H9 (cell line): ENCODE results near the gene RIPK1. TPM values are rescaled to one million over a fixed set of nuclear protein-coding genes. Genes with fewer than 3 reads are reported as not detected.

ENCODE experiments used
- DNase-seq: peaks from one replicate; pipeline ENCODE4 v3.0.0-alpha.2; 2017
- H2AFZ ChIP-seq: one replicate; pipeline ENCODE4 v1.6.1; 2013; ENCODE audit warnings: mild to moderate bottlenecking, low read length, control low read depth, moderate library complexity
- H2AK5ac ChIP-seq: 2 replicates; pipeline ENCODE4 v1.6.1; 2013; ENCODE audit warnings: low read length, control low read depth, mixed read lengths; ENCODE audit not compliant: insufficient read length
- H2BK120ac ChIP-seq: one replicate; pipeline ENCODE4 v1.6.1; 2013; ENCODE audit warnings: low read depth, mild to moderate bottlenecking, low read length, control low read depth, inconsistent platforms; ENCODE audit not compliant: poor library complexity, severe bottlenecking
- H2BK12ac ChIP-seq: 2 replicates; pipeline ENCODE4 v1.6.1; 2013; ENCODE audit warnings: low read length, control low read depth, mixed read lengths, low read depth; ENCODE audit not compliant: insufficient read length
- H2BK15ac ChIP-seq: 2 replicates; pipeline ENCODE4 v1.6.1; 2013; ENCODE audit warnings: low read depth, low read length, control low read depth
- H2BK20ac ChIP-seq: one replicate; pipeline ENCODE4 v1.6.1; 2013; ENCODE audit warnings: low read depth, mild to moderate bottlenecking, low read length, control low read depth, inconsistent platforms; ENCODE audit not compliant: poor library complexity, severe bottlenecking
- H2BK5ac ChIP-seq: 2 replicates; pipeline ENCODE4 v1.6.1; 2013; ENCODE audit warnings: low read length, control low read depth, mixed read lengths; ENCODE audit not compliant: insufficient read length
- H3K14ac ChIP-seq: 2 replicates; pipeline ENCODE4 v1.6.1; 2013; ENCODE audit warnings: low read length, control low read depth; ENCODE audit not compliant: insufficient read depth
- H3K18ac ChIP-seq: 2 replicates; pipeline ENCODE4 v1.6.1; 2013; ENCODE audit warnings: low read depth, mild to moderate bottlenecking, mixed read lengths, low read length, control low read depth; ENCODE audit not compliant: insufficient read length
- H3K23ac ChIP-seq: 2 replicates; pipeline ENCODE4 v1.6.1; 2013; ENCODE audit warnings: low read length, control low read depth, mixed read lengths, low read depth; ENCODE audit not compliant: insufficient read length
- H3K23me2 ChIP-seq: 2 replicates; pipeline ENCODE4 v1.6.1; 2013; ENCODE audit warnings: low read depth, mild to moderate bottlenecking, mixed read lengths, low read length, control low read depth; ENCODE audit not compliant: insufficient read length, poor library complexity, severe bottlenecking
- H3K27ac ChIP-seq: 2 replicates; pipeline ENCODE4 v1.5.1; 2013; ENCODE audit warnings: low read length, control low read depth, mixed read lengths, low read depth; ENCODE audit not compliant: insufficient read length
- H3K27me3 ChIP-seq: 2 replicates; pipeline ENCODE4 v1.6.1; 2013; ENCODE audit warnings: low read length, control low read depth, inconsistent platforms; ENCODE audit not compliant: insufficient read depth
- H3K4ac ChIP-seq: 2 replicates; pipeline ENCODE4 v1.6.1; 2013; ENCODE audit warnings: low read depth, mild to moderate bottlenecking, control low read depth, inconsistent platforms, low read length, moderate library complexity
- H3K4me1 ChIP-seq: 2 replicates; pipeline ENCODE4 v1.6.1; 2013; ENCODE audit warnings: low read length, control low read depth, inconsistent platforms; ENCODE audit not compliant: insufficient read depth
- H3K4me2 ChIP-seq: 2 replicates; pipeline ENCODE4 v1.6.1; 2013; ENCODE audit warnings: low read length, control low read depth, mixed read lengths; ENCODE audit not compliant: insufficient read length, insufficient read depth
- H3K56ac ChIP-seq: 2 replicates; pipeline ENCODE4 v1.6.1; 2013; ENCODE audit warnings: low read depth, mild to moderate bottlenecking, mixed read lengths, low read length, control low read depth; ENCODE audit not compliant: insufficient read length
- H3K79me1 ChIP-seq: 2 replicates; pipeline ENCODE4 v1.6.1; 2013; ENCODE audit warnings: low read depth, mild to moderate bottlenecking, moderate library complexity, low read length, control low read depth, inconsistent platforms; ENCODE audit not compliant: insufficient read depth, poor library complexity, severe bottlenecking
- H3K79me2 ChIP-seq: 2 replicates; pipeline ENCODE4 v1.6.1; 2013; ENCODE audit warnings: low read length, control low read depth, inconsistent platforms; ENCODE audit not compliant: insufficient read depth
- H3K9ac ChIP-seq: 2 replicates; pipeline ENCODE4 v1.6.1; 2013; ENCODE audit warnings: low read length, control low read depth, mixed read lengths; ENCODE audit not compliant: insufficient read length; ENCODE audit errors: extremely low read depth
- H3K9me3 ChIP-seq: one replicate; pipeline ENCODE4 v1.6.1; 2013; ENCODE audit warnings: low read depth, low read length, inconsistent platforms; ENCODE audit not compliant: control insufficient read depth
- H3T11ph ChIP-seq: one replicate; pipeline ENCODE4 v1.6.1; 2013; ENCODE audit warnings: mild to moderate bottlenecking, low read length, control low read depth, inconsistent platforms
- H4K20me1 ChIP-seq: one replicate; pipeline ENCODE4 v1.6.1; 2013; ENCODE audit not compliant: control insufficient read depth, insufficient read length, insufficient read depth
- H4K5ac ChIP-seq: 2 replicates; pipeline ENCODE4 v1.6.1; 2013; ENCODE audit warnings: low read depth, mild to moderate bottlenecking, mixed read lengths, low read length, control low read depth; ENCODE audit not compliant: insufficient read length
- H4K8ac ChIP-seq: replicated peaks from 2 replicates; pipeline ENCODE4 v1.6.1; 2013; ENCODE audit warnings: low read length, control low read depth, mixed read lengths, low read depth; ENCODE audit not compliant: insufficient read length
- H4K91ac ChIP-seq: 2 replicates; pipeline ENCODE4 v1.6.1; 2013; ENCODE audit warnings: low read depth, mild to moderate bottlenecking, moderate library complexity, mixed read lengths, low read length, control low read depth; ENCODE audit not compliant: insufficient read length
- H3K27ac Mint-ChIP-seq, 3 experiments: 2 replicates in 2 of 3; 3 replicates in 1 of 3; pipeline ENCODE4 v1.8.0; 2020 to 2021; ENCODE audit warnings: mixed read lengths in 3 of 3, mild to moderate bottlenecking in 1 of 3, moderate library complexity in 1 of 3
- H3K27me3 Mint-ChIP-seq: 2 replicates; pipeline ENCODE4 v1.8.0; 2021; ENCODE audit warnings: low read depth, mild to moderate bottlenecking, moderate library complexity, mixed read lengths
- H3K36me3 Mint-ChIP-seq, 3 experiments: 2 replicates in 2 of 3; 3 replicates in 1 of 3; pipeline ENCODE4 v1.8.0; 2020 to 2021; ENCODE audit warnings: low read depth in 3 of 3, mixed read lengths in 3 of 3; ENCODE audit not compliant: insufficient read depth in 1 of 3
- H3K4me1 Mint-ChIP-seq, 2 experiments: 2 replicates each; pipeline ENCODE4 v1.8.0; 2020; ENCODE audit warnings: mixed read lengths in 2 of 2
- H3K4me3 Mint-ChIP-seq, 2 experiments: 2 replicates in 1 of 2; 3 replicates in 1 of 2; pipeline ENCODE4 v1.8.0; 2020 to 2021; ENCODE audit warnings: mild to moderate bottlenecking in 2 of 2, mixed read lengths in 2 of 2, moderate library complexity in 1 of 2
- H3K9me3 Mint-ChIP-seq, 2 experiments: 2 replicates in 1 of 2; 3 replicates in 1 of 2; pipeline ENCODE4 v1.8.0; 2020; ENCODE audit warnings: mild to moderate bottlenecking in 2 of 2, mixed read lengths in 2 of 2, moderate library complexity in 1 of 2
- WGBS: extraction: QIAGEN DNeasy Blood & Tissue Kit; methylation state at CpG from one replicate; pipeline ENCODE4 v1.1.7; 2013; ENCODE audit warnings: missing lambda C conversion rate, low lambda C conversion rate, mixed read lengths; ENCODE audit not compliant: insufficient read length; ENCODE audit errors: extremely low coverage; 5-methylcytosine and 5-hydroxymethylcytosine counted together
- total RNA-seq: library from RNA; stranded (reverse); gene quantifications from 2 replicates; pipeline ENCODE4 v1.2.1, GENCODE V29; 2021
- TF ChIP-seq, protein P1 (sequence below): fragments of 200-600 bp; sonication (generic); conservative IDR thresholded peaks from 3 replicates; pipeline ENCODE4 v1.8.0; 2021; ENCODE audit warnings: antibody characterized with exemption, mild to moderate bottlenecking

RIPK1 gene
- total RNA-seq, 1 experiment from 2014 or later, result 24.6 TPM

DNA sequence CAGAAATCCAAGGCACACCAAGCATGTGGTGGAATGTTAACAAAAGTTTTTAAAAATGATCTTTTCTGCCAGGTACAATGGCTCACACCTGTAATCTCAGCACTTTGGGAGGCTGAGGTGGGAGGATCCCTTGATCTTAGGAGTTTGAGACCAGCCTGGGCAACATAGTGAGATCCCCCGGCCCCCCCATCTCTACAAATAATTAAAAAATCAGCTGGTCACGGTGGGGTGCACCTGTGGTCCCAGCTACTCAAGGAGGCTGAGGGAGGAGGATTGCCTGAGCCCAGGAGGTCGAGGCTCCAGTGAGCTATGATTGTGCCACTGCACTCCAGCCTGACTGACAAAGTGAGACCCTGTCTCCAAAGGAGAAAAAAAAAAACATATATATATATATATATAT, 8.0 kb downstream of the RIPK1 start:
- Histone ChIP-seq H3K4me2 (no peak overlapping the region), H3K23ac (no peak overlapping the region), H3T11ph (no peak overlapping the region), H3K27me3 (no peaks in the 10 kb centered on the region), H3K4ac (no peak overlapping the region), H4K20me1 (no peaks in the 10 kb centered on the region), H3K79me1 (peaks cover 3% of the 10 kb centered on the region), H2BK20ac (no peak overlapping the region), H3K9me3 (peaks cover 6% of the 10 kb centered on the region), H3K4me1 (peaks cover 22% of the 10 kb centered on the region; the same call in 1 of the 2 replicates), H3K23me2 (no peaks in the 10 kb centered on the region), H3K18ac (no peak overlapping the region), H3K14ac (no peak overlapping the region), H4K8ac (no peak overlapping the region), H3K56ac (no peak overlapping the region), H3K79me2 (peaks cover 10% of the 10 kb centered on the region; the same call in 1 of the 2 replicates), H2AFZ (no peak overlapping the region), H2BK5ac (no peak overlapping the region), H4K5ac (no peak overlapping the region), H2BK15ac (no peak overlapping the region), H3K9ac (no peak overlapping the region), H2BK12ac (no peak overlapping the region), H2BK120ac (no peak overlapping the region), H2AK5ac (no peak overlapping the region), H4K91ac (no peak overlapping the region), H3K27ac (peak overlapping the region; percentile 99)
- H3K27me3 Mint-ChIP-seq, result no peaks in the 10 kb centered on the region
- DNase-seq, result no peak
- peaks cover 5 to 12% of the 10 kb centered on the region in 2 experiments for H3K9me3 Mint-ChIP-seq
- H3K4me1 Mint-ChIP-seq, result peaks cover 44 to 45% of the 10 kb centered on the region in 2 experiments
- peaks cover 37 to 54% (median 51%) of the 10 kb centered on the region in 3 experiments for H3K36me3 Mint-ChIP-seq
- TF ChIP-seq, protein P1, sequence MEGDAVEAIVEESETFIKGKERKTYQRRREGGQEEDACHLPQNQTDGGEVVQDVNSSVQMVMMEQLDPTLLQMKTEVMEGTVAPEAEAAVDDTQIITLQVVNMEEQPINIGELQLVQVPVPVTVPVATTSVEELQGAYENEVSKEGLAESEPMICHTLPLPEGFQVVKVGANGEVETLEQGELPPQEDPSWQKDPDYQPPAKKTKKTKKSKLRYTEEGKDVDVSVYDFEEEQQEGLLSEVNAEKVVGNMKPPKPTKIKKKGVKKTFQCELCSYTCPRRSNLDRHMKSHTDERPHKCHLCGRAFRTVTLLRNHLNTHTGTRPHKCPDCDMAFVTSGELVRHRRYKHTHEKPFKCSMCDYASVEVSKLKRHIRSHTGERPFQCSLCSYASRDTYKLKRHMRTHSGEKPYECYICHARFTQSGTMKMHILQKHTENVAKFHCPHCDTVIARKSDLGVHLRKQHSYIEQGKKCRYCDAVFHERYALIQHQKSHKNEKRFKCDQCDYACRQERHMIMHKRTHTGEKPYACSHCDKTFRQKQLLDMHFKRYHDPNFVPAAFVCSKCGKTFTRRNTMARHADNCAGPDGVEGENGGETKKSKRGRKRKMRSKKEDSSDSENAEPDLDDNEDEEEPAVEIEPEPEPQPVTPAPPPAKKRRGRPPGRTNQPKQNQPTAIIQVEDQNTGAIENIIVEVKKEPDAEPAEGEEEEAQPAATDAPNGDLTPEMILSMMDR, result no peak
- WGBS, result no CpG with 5 or more reads among the region's 3 CpGs
- H3K27ac Mint-ChIP-seq, result peak overlapping the region in 2 of 3 experiments; percentile 99 to 100; a peak in 2 of 7 replicates
- no peak overlapping the region for H3K4me3 Mint-ChIP-seq
